22Rv1 (cell line): ENCODE measurements around the gene SPRY4.

Source experiments
- ZFX ChIP-seq: fragments of 450-650 bp; IDR thresholded peaks from 2 replicates; pipeline ENCODE4 v1.6.1; 2017; ENCODE audit warnings: antibody characterized with exemption, borderline replicate concordance
- TF ChIP-seq, protein P1 (sequence below): fragments of 450-650 bp; IDR thresholded peaks from 2 replicates; pipeline ENCODE4 v1.5.1; 2017; ENCODE audit warnings: mild to moderate bottlenecking

DNA sequence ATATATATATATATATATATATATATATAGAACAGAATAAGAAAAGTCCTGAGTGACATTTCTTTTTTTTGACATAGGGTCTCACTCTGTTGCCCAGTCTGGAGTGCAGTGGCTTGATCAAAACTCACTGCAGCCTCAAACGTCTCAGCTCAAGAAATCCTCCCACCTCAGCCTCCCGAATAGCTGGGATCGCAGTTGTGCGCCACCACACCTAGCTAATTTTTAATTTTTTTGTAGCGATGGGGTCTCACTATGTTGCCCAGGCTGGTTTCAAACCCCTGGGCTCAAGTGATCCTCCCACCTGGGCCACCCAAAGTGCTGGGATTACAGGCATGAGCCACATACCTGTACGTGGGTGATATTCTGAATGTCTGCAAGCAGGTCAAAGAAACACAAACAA, 48.3 kb downstream of the SPRY4 start:
- TF ChIP-seq, protein P1, sequence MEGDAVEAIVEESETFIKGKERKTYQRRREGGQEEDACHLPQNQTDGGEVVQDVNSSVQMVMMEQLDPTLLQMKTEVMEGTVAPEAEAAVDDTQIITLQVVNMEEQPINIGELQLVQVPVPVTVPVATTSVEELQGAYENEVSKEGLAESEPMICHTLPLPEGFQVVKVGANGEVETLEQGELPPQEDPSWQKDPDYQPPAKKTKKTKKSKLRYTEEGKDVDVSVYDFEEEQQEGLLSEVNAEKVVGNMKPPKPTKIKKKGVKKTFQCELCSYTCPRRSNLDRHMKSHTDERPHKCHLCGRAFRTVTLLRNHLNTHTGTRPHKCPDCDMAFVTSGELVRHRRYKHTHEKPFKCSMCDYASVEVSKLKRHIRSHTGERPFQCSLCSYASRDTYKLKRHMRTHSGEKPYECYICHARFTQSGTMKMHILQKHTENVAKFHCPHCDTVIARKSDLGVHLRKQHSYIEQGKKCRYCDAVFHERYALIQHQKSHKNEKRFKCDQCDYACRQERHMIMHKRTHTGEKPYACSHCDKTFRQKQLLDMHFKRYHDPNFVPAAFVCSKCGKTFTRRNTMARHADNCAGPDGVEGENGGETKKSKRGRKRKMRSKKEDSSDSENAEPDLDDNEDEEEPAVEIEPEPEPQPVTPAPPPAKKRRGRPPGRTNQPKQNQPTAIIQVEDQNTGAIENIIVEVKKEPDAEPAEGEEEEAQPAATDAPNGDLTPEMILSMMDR = no peak
- TF ChIP-seq ZFX = no peak
